Heart right ventricle (tissue), 16 donors: Measurements from ENCODE around the gene TTC7B. TPM values are rescaled to one million over a fixed set of nuclear protein-coding genes. Genes with fewer than 3 reads are reported as not detected.
A peak's percentile ranks its signal among the peaks of the same experiment; 100 is the strongest.
"Not testable (repeated sequence)": the region's sequence is repeated elsewhere in the genome, so short reads cannot be mapped to it uniquely, and the experiment has no call there.

Source experiments
- ATAC-seq, 8 donors: fragments of 200-7000 bp; cut with Tn5 transposase; one replicate each; pipeline ENCODE4 v1.9.1; 2020; ENCODE audit warnings: mild to moderate bottlenecking in 8 of 8, moderate library complexity in 8 of 8, moderate number of reproducible peaks in 1 of 8
- DNase-seq, 2 donors: peaks; one replicate each; pipeline ENCODE4 v3.0.0-alpha.2; 2020
- H3K27ac ChIP-seq, 10 donors: fragments of 200-600 bp; sonication (generic) in 2 of 10; one replicate each; pipeline versions ENCODE4 v1.5.0 to v1.8.0; 2020 to 2022; ENCODE audit warnings: mild to moderate bottlenecking in 3 of 10
- H3K27me3 ChIP-seq, 7 donors: fragments of 200-600 bp; one replicate each; pipeline ENCODE4 v1.8.0; 2021 to 2022; ENCODE audit warnings: mild to moderate bottlenecking in 2 of 7
- H3K36me3 ChIP-seq, 9 donors: fragments of 200-600 bp; sonication (generic) in 1 of 9; one replicate each; pipeline versions ENCODE4 v1.5.0 to v1.8.0; 2020 to 2022; ENCODE audit warnings: mild to moderate bottlenecking in 2 of 9
- H3K4me1 ChIP-seq, 9 donors: fragments of 200-600 bp; sonication (generic) in 1 of 9; one replicate each; pipeline versions ENCODE4 v1.5.0 to v1.8.0; 2020 to 2022; ENCODE audit warnings: mild to moderate bottlenecking in 4 of 9
- H3K4me3 ChIP-seq, 10 donors: fragments of 200-600 bp; sonication (generic) in 2 of 10; one replicate each; pipeline versions ENCODE4 v1.5.0 to v1.8.0; 2020 to 2022; ENCODE audit warnings: mild to moderate bottlenecking in 7 of 10, moderate library complexity in 2 of 10
- H3K9me3 ChIP-seq, 11 donors: fragments of 200-600 bp in 10 of 11; sonication (generic) in 2 of 11; one replicate each; pipeline versions ENCODE4 v1.5.0 to v1.8.0; 2013 to 2022; ENCODE audit warnings: mild to moderate bottlenecking in 2 of 11, control low read depth in 1 of 11, moderate library complexity in 1 of 11
- WGBS, 2 donors: extraction: QIAGEN DNeasy Blood & Tissue Kit; methylation state at CpG; one replicate each; pipeline ENCODE4 v1.1.7; 2013; ENCODE audit warnings: inconsistent platforms in 1 of 2; 5-methylcytosine and 5-hydroxymethylcytosine counted together
- intact Hi-C, 10 donors: fragments of 100-400 bp; cut with DNase I; formaldehyde crosslinking; loops; one replicate each; pipeline versions ENCODE4 v1.11.1 to v1.14.2; 2022
- polyA plus RNA-seq, 2 donors: library from polyadenylated mRNA; stranded (reverse); fragments of 200-250 nt; gene quantifications; one replicate each; pipeline ENCODE4 v1.2.3, GENCODE V29; 2013
- total RNA-seq, 10 donors: library from RNA; stranded (reverse); fragmentation: NEBNext Ultra II Directional in 3 of 10; extraction: Animal tissue kit (Norgen Biotek cat#: 25700) in 3 of 10; gene quantifications; one replicate each; pipeline versions ENCODE4 v1.2.1 to v1.2.4, GENCODE V29; 2021 to 2023
- TF ChIP-seq, protein P1 (sequence below), 9 donors: fragments of 200-600 bp; sonication (generic) in 2 of 9; IDR thresholded peaks; one replicate each; pipeline versions ENCODE4 v1.5.0 to v1.8.0; 2021 to 2022; ENCODE audit warnings: antibody characterized with exemption in 9 of 9, mild to moderate bottlenecking in 5 of 9, moderate library complexity in 1 of 9
- donor health status: Arrhythmogenic right ventricular cardiomyopathy.
- donor health status: ischemic (EF 13 %, LVEDD 7.1; RV severe dilation, severe dysfunction).
- donor health status: healthy with polysubstance abuse.
- donor health status: DM: no; HTN: yes; CAD: no.
- donor health status: DM: no; HTN: no; CAD: no.
- donor health status: ischemic (EF 25% LVEDD 6.9; RV normal size, moderate dysfunction).
- donor health status: ischemic (EF 25% LVEDD 5.7; RV mildly dilated, moderate dysfunction).
- donor health status: healthy.
- donor health status: DM: yes; HTN: yes; CAD: no.
- donor health status: Ischemic cardiomyopathy.
- donor health status: ischemic (EF 35%, LVEDD 5.7; RV mildly dilated, moderate dysfunction).
- donor health status: nonischemic (EF 11% LVEDD 7.7; RV severe dilation, severe dysfunction).
- donor health status: DM: yes; HTN: yes; CAD: no.
- donor health status: PGD.
- donor health status: ischemic (EF 29% LVEDD 5.4; RV normal size, mild dysfunction).
- donor health status: nonischemic (EF 23%, LVEDD 6.1; RV moderate dilation, normal function).

The TTC7B gene
- total and polyA plus RNA-seq, 12 donors: 23.0 to 79.4 (median 65.5) TPM

DNA sequence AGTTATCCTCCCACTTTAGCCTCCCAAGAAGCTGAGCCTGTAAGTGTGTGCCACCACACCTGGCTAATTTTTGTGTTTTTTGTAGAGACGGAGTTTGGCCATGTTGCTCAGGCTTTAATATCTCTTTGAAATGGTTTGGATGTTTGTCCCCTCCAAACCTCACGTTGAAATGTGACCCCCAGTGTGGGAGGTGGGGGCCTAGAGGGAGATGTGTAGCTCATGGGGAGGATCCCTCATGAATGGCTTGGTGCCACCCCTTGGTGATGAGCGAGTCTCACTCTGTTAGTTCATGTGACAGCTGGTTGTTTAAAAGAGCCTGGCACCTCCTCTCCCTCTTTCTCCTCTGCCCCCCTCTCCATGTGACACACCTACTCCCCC lies 23.6 kb upstream of the TTC7B start:
- Histone ChIP-seq H3K9me3 (no peaks in the 10 kb centered on the region), H3K27ac (peak overlapping the region; percentile 71 to 88 (median 82)), H3K4me1 (peaks cover 0 to 32% (median 17%) of the 10 kb centered on the region in 9 donors), H3K4me3 (peak overlapping the region in 2 of 10 donors; percentile 35 to 38), H3K36me3 (no peaks in the 10 kb centered on the region), H3K27me3 (no peaks in the 10 kb centered on the region)
- TF ChIP-seq, protein P1, sequence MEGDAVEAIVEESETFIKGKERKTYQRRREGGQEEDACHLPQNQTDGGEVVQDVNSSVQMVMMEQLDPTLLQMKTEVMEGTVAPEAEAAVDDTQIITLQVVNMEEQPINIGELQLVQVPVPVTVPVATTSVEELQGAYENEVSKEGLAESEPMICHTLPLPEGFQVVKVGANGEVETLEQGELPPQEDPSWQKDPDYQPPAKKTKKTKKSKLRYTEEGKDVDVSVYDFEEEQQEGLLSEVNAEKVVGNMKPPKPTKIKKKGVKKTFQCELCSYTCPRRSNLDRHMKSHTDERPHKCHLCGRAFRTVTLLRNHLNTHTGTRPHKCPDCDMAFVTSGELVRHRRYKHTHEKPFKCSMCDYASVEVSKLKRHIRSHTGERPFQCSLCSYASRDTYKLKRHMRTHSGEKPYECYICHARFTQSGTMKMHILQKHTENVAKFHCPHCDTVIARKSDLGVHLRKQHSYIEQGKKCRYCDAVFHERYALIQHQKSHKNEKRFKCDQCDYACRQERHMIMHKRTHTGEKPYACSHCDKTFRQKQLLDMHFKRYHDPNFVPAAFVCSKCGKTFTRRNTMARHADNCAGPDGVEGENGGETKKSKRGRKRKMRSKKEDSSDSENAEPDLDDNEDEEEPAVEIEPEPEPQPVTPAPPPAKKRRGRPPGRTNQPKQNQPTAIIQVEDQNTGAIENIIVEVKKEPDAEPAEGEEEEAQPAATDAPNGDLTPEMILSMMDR (IDR thresholded peaks at IDR 0.05): no peak
- ATAC-seq (no peak), DNase-seq (no peak)
- WGBS, 2 donors: 89 to 92% methylated on average over 3 of the region's 3 CpGs
- intact Hi-C loops: no loop called here

DNA sequence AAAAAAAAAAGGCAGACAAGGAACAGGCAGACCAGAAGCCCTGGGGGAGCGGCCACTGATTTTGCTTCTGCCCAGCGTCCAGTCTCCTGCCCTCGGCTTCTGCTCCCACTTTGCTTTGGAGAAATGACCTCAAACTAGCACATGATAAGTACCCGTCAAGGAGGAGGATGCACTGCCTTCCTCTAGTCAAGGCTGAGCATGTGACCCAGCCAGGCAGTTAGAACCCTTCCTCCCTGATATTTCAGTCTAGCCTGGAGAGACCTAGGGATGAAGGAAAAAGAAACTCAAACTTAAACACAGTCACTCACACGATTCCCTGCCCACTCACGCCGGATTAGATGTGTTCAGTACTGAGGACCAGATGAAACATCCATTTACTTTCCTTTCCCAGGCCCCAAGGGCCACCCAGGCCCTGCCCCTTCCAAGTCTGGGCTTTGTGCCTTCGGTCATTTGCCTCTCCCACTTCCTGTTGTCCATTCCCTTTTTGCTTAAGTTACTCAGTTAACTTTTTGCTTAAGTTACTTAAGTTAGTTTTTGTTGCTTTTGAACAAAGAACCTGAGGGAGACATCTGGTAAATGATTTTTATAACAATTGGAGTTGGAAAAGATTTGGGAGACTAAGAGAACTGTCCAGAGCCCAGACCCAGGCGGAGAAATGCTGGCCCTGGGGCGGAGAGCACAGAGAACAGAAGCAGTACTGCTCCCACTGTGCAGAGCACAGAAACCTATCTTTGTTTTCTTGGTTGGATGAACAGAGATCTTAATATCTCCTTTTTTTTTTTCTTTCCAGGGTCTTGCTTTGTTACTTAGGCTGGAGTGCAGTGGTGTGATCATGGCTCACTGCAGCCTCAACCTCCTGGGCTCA lies 23.0 kb upstream of the TTC7B start:
- Histone ChIP-seq H3K4me3 (peak overlapping the region in 8 of 10 donors; percentile 8 to 38 (median 27)), H3K9me3 (no peaks in the 10 kb centered on the region), H3K4me1 (peaks cover 0 to 32% (median 17%) of the 10 kb centered on the region in 9 donors), H3K36me3 (no peaks in the 10 kb centered on the region), H3K27ac (peak overlapping the region; percentile 71 to 88 (median 82)), H3K27me3 (no peaks in the 10 kb centered on the region)
- DNase-seq: peak; percentile 62 to 81
- 36 to 57% methylated on average over 10 of the region's 10 CpGs for WGBS, 2 donors
- ATAC-seq: peak; percentile 79 to 96 (median 93)
- intact Hi-C loops: no loop called here
- TF ChIP-seq, protein P1 (IDR thresholded peaks at IDR 0.05): no peak

DNA sequence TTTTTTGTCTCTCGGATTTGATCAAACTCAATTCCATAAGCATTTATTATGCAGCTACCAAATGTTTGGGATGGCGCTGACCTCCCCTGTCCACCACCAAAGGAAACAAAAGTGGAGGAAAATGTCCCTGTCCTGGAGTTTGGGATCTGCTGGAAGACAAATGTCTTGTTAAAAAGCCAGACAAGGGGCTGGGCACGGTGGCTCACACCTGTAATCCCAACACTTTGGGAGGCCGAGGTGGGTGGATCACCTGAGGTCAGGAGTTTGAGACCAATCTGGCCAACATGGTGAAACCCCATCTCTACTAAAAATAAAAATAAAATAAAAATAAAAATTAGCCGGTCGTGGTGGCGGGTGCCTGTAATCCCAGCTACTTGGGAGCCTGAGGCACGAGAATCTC lies 22.3 kb upstream of the TTC7B start:
- H3K27me3 ChIP-seq, DNase-seq, H3K9me3 ChIP-seq, intact Hi-C loops, H3K36me3 ChIP-seq, ATAC-seq: not testable (repeated sequence)
- H3K4me1 ChIP-seq: peaks cover 0 to 32% (median 17%) of the 10 kb centered on the region in 9 donors
- 79 to 90% methylated on average over 8 of the region's 8 CpGs for WGBS, 2 donors
- H3K27ac ChIP-seq: peak overlapping the region; percentile 71 to 88 (median 82)
- peak overlapping the region in 7 of 10 donors; percentile 8 to 38 (median 31) for H3K4me3 ChIP-seq

DNA sequence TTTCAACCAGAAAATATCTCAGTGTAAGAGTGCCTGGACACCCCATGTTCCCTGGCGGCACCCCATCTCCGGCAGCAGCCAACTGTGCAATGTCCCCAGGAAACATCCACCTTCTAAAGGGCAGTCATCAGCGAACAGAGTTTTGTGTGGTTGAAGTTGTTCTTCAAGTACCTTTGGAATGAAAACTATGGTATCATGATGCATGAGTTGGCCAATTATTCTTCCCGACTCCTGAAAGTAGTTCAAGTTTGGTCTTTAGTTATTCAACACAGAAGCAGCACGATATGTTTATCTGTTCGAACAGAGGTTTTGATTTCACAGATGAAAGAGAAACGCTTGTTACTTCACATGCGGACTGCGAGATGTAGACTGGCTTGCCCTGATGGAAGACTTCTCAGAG lies 21.1 kb upstream of the TTC7B start:
- intact Hi-C loops: no loop called here
- Histone ChIP-seq H3K27ac (peak overlapping the region in 1 of 10 donors; percentile 86), H3K9me3 (no peaks in the 10 kb centered on the region), H3K27me3 (no peaks in the 10 kb centered on the region), H3K4me3 (no peak overlapping the region), H3K4me1 (peaks cover 0 to 25% (median 17%) of the 10 kb centered on the region in 9 donors), H3K36me3 (no peaks in the 10 kb centered on the region)
- no peak for ATAC-seq
- 97 to 98% methylated on average over 9 of the region's 9 CpGs for WGBS, 2 donors
- DNase-seq: no peak
- TF ChIP-seq, protein P1 (IDR thresholded peaks at IDR 0.05): no peak

DNA sequence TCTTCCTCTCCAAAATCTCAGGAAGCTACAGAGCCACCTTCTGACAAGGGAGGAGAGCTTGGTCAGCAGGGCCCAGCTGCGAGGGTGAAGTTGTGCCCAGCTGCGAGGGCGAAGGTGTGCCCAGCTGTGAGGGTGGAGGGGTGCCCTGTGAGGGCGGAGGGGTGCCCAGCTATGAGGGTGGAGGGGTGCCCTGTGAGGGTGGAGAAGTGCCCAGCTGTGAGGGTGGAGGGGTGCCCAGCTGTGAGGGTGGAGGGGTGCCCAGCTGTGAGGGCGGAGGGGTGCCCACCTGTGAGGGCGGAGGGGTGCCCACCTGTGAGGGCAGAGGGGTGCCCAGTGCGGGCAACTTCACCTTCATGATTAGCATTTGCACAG lies 20.4 kb upstream of the TTC7B start:
- Histone ChIP-seq H3K27me3 (no peaks in the 10 kb centered on the region), H3K27ac (no peak overlapping the region), H3K4me1 (peaks cover 0 to 25% (median 17%) of the 10 kb centered on the region in 9 donors), H3K36me3 (no peaks in the 10 kb centered on the region), H3K9me3 (no peaks in the 10 kb centered on the region), H3K4me3 (no peak overlapping the region)
- ATAC-seq (no peak), DNase-seq (no peak)
- WGBS, 2 donors: 90 to 99% methylated on average over 7 of the region's 7 CpGs
- TF ChIP-seq, protein P1 (IDR thresholded peaks at IDR 0.05): no peak
- intact Hi-C loops: no loop called here
